GM19324 (cell line): ENCODE data around the gene NFRKB.
A peak's percentile ranks its signal among the peaks of the same experiment; 100 is the strongest.
"Not testable (repeated sequence)": the region's sequence is repeated elsewhere in the genome, so short reads cannot be mapped to it uniquely, and the experiment has no call there.

Experiments
- ATAC-seq: cut with Tn5 transposase; IDR thresholded peaks from one replicate; pipeline ENCODE4 v1.9.1; 2021; ENCODE audit warnings: mild to moderate bottlenecking, moderate library complexity; ENCODE audit not compliant: unreplicated experiment, low FRiP score

NFRKB gene

DNA sequence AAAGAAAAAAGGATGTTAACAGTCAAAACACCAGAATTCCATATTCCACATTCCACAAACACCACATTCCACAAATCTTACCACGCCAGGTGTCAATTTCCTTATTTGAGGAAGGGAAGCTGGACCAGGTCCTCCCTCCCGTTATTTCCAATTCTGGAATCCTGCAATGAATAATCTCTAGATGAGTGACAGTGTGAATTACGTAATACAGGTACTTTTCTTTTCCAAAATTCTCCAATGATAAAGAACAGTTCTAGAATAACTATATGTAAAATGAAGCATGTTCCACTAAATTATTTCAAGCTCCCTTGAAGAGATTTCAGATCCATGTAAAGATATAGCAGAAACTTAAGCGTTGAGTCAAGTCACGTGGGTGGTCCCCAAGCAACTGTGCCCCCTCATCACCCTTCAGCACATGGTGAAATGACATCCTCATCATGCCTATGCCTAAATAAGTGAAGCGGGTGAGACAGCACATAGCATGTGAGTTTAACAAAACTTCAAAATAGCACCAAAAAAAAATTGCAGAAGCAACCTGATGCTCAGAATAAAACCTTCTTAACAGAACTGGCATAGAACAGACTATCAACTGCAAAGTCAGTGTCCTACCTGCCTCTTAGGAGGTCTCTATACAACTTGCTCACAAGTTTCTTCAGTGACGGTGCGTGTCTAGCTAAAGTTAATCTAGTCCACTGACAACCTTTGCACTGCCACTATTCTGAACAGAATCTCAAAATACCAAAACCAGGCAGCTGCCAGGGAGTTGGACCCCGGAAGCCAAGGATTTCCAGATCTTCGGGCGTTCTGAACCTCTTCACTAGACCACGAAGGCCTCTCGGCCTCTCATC lies 876 bp downstream of the NFRKB start:
- ATAC-seq: peak; percentile 19

DNA sequence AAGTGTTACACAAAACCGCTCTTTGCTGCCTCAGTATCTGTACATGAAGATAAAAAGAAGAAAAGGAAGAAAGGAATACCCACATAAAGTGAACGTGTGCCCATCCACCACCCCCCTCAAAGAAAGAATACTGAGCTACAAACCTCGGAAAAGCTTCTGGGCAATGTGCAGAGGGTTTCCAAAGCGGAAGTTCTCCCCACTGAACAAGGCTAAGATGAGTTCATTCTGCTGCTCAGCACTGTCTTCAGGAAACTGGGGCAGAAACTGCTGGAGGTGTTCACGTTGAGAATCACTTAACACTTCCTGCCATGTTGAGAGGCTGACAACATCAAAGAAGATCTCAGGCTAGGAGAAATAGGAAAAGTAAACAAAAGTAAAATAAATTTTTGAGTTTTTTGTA lies 6.9 kb downstream of the NFRKB start:
- ATAC-seq: no peak

DNA sequence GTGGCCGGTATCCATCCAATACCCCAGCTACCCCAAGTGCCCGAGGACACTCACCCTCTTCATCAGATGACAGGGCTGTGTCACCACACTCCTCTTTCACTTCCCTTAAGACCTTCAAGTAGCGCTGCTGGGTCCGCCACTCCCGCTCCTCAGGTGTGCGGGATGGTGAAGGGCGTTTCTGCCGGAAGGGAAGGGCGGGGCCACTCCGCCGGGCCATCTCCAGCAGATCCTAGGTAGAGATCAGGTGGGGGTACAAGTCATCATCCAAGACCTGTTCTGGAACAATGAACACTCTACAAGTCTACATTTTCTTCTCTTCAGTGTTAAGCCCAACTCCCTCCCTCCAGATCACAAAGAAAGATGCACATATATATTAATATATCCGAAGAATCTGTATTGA lies 10.0 kb downstream of the NFRKB start:
- ATAC-seq: no peak

DNA sequence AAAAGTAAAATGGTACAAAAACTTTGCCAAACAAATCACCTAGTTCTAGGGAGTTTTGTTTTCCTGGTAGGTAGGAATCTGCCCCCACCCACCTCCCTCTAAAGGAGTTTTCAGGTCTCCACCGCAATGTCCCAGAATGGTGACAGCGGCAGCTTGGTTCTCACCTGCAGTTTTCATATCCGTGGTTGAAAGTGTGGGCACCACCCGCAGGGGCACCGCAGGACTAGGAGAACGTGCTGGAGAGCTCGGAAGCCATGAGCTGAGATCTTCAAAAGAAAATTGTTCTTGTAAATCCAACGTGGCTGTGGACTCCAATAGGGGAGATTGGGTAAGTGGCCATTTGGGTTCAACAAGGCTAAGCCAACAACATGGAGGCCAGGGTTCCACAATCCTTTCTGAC lies 10.8 kb downstream of the NFRKB start:
- no peak for ATAC-seq

DNA sequence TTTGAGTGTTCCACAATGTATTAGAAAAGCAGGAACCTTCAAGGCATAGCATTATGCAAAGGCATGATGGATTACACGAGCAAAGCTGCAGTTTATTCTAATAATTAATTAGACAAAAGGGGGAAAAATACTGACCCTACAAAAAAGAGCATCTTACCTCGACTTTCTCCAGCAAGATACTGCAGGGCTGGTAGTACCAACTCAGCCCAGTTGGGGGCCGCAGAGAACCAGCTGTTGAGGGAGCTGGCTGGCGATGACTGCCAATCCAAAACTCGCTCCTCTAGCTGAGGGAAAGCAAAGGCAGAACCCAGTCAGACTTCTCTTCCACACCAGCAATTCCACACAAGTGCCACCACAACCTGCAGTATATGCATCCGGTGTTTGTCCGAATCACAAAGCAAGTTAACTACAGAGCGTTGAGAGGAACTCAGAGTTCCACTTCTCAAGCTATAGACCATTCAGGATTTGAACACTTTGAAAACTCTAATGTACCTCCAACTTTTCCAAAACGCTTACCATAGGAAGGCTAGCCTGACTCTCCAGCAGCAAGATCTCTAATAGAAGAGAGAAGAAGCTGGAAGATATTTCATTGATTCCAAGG lies 13.7 kb downstream of the NFRKB start:
- ATAC-seq: no peak

DNA sequence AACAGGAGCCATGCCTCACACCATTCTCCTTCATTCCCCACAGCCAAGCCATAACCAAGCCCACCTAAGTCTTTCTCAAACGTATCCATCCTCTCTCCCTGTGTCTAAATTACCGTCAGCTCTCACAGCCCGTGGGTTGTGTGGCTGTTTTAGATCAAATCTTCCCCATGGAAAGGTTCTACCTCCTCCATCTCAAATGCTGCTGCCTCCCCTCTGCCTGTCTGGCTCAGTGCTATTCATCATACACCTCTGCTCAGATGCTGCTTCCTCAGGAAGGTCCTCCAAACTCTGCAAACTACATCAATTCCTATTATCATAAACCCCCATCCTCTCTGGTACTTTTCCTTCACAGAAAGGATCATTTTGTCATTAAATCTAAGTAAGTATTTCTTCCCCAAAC lies 15.1 kb downstream of the NFRKB start:
- no peak for ATAC-seq

DNA sequence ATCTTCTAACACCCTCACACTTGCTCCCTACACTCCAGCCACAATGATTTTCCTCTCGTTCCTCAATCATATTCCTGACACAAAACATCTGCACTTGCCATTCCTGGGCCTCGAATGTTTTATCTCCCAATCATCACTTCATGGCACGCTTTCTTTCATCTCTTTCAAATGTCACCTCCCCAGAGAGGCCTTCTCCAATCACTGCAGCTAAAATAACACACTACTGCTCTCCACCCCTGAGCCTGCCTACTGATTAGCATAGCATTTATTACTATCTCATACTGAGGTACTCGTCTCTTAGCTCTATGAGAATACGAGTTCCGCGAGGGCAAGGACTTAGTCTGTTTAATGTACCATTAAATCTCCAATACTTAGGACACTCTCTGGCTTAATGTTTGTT lies 23.5 kb downstream of the NFRKB start:
- no peak for ATAC-seq

DNA sequence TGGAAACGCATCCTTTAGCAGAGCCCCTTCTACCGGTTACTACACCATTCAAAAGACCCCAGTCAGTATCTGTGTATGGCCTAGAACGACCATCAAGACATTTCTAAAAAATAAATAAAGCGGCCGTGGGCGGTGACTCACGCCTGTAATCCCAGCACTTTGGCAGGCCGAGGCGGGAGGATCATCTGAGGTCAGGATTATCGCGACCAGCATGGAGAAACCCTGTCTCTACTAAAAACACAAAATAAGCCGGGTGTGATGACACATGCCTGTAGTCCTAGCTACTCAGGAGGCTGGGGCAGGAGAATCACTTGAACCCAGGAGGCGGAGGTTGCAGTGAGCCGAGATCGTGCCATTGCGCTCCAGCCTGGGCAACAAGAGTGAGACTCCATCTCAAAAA lies 26.8 kb downstream of the NFRKB start:
- not testable (repeated sequence) for ATAC-seq

DNA sequence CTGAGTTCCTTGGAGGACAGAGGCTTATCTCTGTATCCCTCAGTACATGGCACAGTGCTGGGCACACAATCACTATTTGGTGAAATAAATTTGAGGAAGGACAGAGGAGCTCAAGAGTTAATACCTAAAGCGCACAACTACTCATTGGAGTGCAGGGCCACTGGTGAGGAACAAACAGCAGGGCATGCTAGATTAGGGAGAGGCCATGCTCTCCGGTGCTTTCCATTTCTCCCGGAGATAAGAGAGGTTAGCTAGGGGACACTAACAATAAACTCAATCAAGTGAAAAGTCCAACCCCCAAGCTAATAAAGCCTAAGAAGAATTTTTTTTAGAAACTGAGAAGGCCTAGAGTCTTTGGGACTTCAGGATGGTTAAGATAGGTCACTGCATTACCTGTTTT lies 29.1 kb downstream of the NFRKB start:
- ATAC-seq: no peak

DNA sequence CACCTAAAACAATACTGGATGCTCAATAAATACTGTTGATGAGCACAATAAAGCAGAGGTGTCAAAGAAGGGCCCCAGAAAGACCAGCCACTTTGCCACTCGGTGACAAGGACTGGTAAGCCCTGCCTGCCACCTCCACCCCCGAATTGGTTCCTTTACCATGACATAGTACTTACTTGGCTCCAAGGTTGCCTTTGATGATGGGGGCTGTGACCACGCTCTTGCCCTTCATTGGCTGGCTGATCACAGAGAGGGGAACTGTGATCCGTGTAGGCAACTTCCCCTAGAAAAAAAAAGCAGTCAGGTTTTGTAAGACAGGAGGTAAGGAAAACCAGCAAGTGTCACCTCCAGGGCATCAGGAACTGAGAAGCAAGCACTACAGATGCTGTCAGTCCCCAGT lies 29.7 kb downstream of the NFRKB start:
- ATAC-seq: no peak

DNA sequence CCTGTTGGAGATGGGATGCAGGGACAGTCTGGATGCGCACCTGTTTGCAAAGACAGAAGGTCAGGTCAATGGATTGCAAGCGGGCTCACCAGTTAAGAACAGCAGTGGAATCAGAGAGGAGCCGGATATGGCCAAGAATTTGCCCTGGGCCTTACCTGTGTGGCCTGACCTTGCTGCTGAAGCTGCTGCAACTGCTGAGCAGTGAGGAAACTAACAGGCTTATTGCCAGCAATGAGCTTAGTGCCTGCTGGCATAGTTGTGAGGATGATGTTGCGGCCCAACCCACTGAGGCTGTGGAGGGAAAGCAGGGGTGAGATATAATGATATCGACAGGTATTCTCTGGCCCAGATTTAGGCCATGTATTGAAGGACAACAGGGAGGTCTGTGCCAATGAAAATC lies 30.6 kb downstream of the NFRKB start:
- ATAC-seq: no peak

DNA sequence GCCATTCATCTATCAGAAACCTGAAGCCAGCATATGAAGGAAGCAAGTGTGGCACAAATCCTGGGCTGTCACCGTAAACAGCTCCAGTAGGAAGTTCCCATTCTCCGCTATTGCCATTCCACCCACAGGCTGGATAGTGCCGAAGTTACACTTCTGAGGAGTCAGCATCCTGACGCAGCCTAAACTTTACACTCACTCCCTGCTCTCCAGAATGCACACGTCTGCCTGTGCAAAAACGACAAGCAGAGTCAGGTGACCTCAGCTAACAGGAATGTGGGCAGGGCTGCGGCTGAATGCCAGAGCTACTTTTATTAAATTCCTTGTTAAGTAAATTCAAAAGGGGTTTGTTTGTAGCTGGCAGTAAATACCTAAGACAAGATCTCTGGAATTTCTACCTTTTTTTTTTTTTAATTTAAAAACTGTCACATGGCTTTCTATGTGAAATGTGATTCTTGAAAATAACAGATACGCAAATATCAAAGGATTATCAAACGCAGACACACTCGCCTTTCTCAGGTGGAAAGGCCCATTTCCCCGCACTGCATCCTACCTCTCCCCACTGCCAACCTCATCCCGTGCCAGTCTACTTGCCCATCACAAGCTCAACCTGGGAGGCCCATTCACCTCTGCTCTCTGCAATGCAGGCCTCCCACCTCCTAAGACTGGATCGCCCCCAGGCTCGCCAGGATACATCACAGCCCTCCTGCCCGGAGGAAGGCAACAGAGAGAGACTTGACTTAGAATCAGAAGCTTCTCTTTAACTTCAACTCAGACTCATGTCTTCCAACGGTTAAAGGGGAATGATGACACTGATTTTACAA lies 33.5 kb downstream of the NFRKB start:
- ATAC-seq: no peak

DNA sequence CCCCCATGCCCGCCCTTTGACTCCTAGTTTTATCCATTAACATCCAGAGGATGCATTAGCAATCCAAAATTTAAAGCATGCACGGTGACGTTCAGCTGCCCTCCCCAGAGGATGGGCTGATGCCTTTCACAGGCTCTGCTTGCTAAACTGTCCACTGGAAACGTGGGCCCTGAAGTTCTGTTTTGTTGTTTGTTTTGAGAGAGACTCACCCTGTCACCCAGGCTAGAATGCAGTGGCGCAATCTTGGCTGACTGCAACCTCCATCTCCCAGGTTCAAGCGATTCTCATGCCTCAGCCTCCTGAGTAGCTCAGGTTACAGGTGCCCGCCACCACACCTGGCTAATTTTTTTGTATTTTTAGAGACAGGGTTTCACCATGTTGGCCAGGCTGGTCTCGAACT lies 39.3 kb downstream of the NFRKB start:
- no peak for ATAC-seq

DNA sequence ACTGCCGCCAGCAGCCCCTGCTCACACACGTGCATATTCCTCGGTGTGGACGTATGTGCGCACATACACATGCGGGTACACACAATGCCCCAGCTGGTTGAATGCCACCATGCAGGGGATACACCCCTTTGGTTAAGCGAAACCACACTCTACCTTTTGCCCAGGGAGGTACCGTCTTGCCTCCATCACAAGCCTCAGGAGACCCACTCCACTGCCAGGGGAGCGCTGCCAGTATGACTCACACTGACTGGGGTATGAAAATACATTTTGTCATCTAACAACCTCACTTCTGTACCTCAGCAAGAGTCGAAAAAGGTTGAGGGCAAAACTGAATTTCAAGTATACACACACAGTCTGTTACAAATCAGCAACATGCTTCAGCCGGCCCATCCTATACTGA lies 40.3 kb downstream of the NFRKB start:
- no peak for ATAC-seq

DNA sequence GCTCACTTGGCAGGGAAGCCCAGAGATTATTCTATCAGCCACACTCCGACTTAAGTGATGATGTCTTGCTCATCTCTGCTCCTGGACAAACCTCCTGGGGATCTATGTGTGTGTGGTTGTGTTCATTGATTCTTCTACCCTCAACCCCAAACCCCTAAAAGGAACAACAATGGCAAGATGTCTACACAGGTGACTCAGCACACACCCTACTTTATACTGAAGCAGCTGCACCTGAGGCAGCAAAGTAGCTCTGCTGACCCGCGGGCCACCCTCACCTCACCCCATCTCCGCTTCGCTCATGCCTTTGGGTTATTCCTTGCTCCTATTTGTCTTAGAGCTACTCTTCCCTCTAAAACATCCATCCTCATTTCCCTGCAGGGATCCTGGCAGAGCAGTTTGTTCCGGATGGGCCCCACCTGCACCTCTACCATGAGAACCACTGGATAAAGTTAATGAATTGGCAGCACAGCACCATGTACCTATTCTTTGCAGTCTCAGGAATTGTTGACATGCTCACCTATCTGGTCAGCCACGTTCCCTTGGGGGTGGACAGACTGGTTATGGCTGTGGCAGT lies 41.1 kb downstream of the NFRKB start:
- no peak for ATAC-seq

DNA sequence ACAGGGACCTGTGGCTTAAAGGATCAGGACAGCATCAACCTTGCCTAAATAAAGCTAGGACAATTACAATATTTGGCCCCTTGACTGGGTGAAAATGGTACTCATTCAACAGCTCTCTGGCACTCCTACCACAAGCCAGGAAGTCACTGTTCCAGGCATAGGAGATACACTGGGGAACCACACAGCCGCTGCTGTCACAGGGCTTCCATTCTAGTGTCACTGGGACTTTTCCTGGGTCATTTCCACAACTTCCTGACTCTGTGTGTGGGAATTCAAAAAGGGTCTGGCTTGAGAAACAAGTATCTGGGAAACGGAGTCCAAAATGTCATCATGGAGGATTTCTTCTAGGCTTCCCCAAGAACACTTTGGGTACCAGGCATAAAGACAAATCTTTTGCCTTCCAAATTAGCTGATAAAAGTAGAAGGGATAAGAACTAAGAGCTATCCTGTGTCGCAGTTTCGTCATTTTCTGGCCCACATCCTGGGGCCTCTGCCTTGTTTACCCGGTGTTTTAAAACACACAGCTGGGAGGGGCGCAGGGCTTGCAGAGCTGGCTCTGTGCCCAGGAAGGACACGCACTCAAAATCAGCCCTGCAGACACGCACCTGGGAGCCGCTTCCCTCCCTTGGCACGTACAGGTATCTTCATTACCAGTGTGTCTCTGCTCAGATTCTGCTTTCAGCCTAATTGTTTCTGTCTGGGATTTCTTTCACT lies 41.7 kb downstream of the NFRKB start:
- no peak for ATAC-seq

DNA sequence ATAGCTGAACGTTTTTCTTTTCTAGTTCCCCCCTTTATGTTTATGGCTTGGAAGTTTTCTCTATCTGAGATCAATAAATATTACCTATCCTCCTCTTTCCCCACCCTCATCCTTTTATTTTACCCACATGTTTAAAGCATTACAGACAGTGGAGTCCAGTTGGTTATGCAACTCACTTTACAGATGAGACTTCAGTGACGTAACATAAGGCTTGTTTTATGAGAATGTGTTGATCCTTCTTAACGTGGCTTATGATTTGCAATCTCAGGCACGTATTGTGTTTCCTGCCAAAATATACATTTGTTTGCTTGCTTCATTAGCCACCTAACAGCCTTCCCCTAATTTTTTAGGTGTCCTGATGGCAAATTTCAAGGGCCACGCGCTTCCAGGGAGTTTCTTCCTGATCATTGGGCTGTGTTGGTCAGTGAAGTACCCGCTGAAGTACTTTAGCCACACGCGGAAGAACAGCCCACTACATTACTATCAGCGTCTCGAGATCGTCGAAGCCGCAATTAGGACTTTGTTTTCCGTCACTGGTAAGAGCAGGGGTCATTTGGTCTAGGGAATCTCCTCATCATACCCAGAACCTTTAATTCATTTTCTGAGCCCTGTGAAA lies 43.1 kb downstream of the NFRKB start:
- ATAC-seq: no peak

DNA sequence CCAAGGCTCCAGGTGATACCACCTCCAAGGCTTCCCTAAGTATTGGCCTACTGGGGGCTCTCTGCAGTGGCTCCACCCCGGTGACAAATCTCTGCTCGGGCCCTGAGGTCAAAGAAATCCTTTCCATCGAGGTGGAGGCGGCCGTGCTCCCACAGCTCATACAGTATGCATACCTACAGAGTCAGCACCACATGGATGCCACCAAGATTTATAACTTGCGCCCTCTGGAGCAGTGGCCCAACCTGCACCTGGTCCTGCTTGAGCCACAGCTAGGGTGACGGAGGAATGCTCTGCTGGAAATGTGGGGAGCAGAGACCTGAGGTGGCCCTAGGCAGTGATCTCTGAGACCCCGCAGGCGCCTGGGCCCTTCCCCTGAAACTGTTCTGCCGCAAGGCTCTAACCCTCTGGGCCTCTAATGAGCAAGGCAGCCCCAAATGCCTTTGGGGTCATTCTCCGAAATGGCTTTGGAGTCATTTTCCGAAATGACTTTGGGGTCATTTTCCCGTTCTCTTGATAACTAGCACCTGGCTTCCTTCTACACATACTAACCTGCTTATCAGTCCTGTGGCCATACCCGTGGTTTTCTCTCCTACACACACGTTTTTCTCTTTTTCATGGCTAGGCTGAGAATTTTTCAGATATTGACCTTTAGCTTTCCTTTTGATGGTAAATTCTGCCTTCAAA lies 45.8 kb downstream of the NFRKB start:
- no peak for ATAC-seq

DNA sequence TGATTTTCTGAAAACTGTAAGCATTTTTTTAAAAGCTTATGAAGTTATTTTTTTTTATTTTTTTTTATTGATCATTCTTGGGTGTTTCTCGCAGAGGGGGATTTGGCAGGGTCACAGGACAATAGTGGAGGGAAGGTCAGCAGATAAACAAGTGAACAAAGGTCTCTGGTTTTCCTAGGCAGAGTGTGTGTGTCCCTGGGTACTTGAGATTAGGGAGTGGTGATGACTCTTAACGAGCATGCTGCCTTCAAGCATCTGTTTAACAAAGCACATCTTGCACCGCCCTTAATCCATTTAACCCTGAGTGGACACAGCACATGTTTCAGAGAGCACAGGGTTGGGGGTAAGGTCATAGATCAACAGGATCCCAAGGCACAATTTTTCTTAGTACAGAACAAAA lies 48.0 kb downstream of the NFRKB start:
- ATAC-seq: not testable (repeated sequence)
